Measurements from ENCODE around the gene ULK4.
"Not testable (repeated sequence)": the region's sequence is repeated elsewhere in the genome, so short reads cannot be mapped to it uniquely, and the experiment has no call there.

ULK4 gene

DNA sequence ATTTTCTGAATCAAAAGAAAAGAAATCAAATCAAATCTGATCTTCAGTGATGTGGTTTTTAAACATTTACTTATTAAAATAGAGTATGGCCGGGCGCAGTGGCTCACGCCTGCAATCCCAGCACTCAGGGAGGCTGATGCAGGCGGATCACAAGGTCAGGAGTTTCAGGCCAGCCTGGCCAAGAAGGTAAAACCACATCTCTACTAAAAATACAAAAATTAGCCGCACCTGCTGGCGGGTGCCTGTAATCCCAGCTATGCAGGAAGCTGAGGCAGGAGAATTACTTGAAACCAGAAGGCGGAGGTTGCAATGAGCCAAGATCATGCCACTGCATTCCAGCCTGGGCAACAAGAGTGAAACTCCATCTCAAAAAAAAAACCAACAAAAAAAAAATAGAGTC is 169.1 kb downstream of the ULK4 start:
- H3K79me2 ChIP-seq (ENCODE audit: insufficient read depth, low read length): no peaks in the 10 kb centered on the region
- no peaks in the 10 kb centered on the region for H3K36me3 ChIP-seq (ENCODE audit: low read length)
- H4K20me1 ChIP-seq (ENCODE audit: low read depth, low read length): no peaks in the 10 kb centered on the region
- H3K27ac ChIP-seq (ENCODE audit: low read depth, low read length): no peak overlapping the region
- H2AFZ ChIP-seq (ENCODE audit: low read depth, low read length, severe bottlenecking): no peak overlapping the region
- no peaks in the 10 kb centered on the region for H3K27me3 ChIP-seq (ENCODE audit: low read length)
- no peaks in the 10 kb centered on the region for H3F3A ChIP-seq (ENCODE audit: insufficient read depth)
- no peak for TF ChIP-seq EZH2phosphoT487 (conservative IDR thresholded peaks at IDR 0.05; ENCODE audit: low read length)
- TF ChIP-seq, protein P1, sequence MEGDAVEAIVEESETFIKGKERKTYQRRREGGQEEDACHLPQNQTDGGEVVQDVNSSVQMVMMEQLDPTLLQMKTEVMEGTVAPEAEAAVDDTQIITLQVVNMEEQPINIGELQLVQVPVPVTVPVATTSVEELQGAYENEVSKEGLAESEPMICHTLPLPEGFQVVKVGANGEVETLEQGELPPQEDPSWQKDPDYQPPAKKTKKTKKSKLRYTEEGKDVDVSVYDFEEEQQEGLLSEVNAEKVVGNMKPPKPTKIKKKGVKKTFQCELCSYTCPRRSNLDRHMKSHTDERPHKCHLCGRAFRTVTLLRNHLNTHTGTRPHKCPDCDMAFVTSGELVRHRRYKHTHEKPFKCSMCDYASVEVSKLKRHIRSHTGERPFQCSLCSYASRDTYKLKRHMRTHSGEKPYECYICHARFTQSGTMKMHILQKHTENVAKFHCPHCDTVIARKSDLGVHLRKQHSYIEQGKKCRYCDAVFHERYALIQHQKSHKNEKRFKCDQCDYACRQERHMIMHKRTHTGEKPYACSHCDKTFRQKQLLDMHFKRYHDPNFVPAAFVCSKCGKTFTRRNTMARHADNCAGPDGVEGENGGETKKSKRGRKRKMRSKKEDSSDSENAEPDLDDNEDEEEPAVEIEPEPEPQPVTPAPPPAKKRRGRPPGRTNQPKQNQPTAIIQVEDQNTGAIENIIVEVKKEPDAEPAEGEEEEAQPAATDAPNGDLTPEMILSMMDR (IDR thresholded peaks at IDR 0.05; ENCODE audit: insufficient read depth, low read length, poor library complexity, severe bottlenecking): no peak
- H3K4me2 ChIP-seq (ENCODE audit: low read depth, low read length, poor library complexity, severe bottlenecking): no peak overlapping the region
- no peaks in the 10 kb centered on the region for H3K9me2 ChIP-seq (replicated peaks; ENCODE audit: insufficient read depth, low read length)
- H3K9ac ChIP-seq (ENCODE audit: low read length): no peak overlapping the region
- H3K9me3 ChIP-seq (ENCODE audit: insufficient read depth, low read length): no peaks in the 10 kb centered on the region
- no peak overlapping the region for H3K4me3 ChIP-seq (ENCODE audit: insufficient read depth, low read length, poor library complexity, severe bottlenecking)

DNA sequence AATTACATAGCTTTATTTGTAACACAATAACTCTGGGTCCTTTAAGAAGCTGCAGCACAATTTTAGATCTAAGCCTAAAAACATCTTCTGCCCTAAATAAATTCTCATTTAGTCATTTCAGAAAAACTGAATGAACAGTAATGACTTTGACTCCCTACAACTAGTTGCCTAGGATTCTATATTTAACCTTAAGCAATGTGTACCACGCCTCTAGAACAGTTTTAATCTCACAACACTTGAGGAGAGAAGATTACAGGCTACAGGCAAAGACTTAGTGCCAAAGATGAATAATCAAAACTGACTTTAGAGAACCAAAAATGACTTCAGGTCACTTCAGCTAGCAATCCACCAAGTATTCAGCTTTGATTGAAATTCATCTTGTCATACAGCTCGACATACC is 192.8 kb downstream of the ULK4 start:
- H3K79me2 ChIP-seq (ENCODE audit: insufficient read depth, low read length): no peaks in the 10 kb centered on the region
- H3F3A ChIP-seq (ENCODE audit: insufficient read depth): no peaks in the 10 kb centered on the region

DNA sequence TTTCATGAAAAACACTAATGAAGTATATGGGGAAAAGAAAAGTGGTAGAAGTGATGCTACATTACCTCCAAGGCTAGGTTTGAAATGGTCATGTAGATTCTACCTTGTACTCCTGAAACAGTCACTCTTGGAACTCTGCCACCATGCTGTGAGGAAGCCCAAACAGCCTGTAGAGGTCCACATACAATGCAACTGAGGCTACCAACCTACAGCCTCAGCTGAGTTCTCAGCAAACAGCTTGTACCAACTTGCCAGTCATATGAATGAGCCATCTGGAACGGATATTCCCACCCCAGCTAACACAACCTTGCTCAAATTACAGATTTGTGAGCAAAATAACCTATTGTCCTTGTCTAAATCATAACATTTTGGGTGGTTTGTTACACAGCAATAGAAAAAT is 193.5 kb downstream of the ULK4 start:
- H4K20me1 ChIP-seq (ENCODE audit: low read depth, low read length): no peaks in the 10 kb centered on the region

More for the DNA sequence above, 192.8 kb downstream of the ULK4 start:
- H3K27ac ChIP-seq (ENCODE audit: low read depth, low read length): no peak overlapping the region
- no peak overlapping the region for H2AFZ ChIP-seq (ENCODE audit: low read depth, low read length, severe bottlenecking)
- H3K27me3 ChIP-seq (ENCODE audit: low read length): no peaks in the 10 kb centered on the region
- H3K4me3 ChIP-seq (ENCODE audit: insufficient read depth, low read length, poor library complexity, severe bottlenecking): no peak overlapping the region
- no peaks in the 10 kb centered on the region for H3K36me3 ChIP-seq (ENCODE audit: low read length)
- no peak overlapping the region for H3K4me2 ChIP-seq (ENCODE audit: low read depth, low read length, poor library complexity, severe bottlenecking)
- TF ChIP-seq, protein P1 (IDR thresholded peaks at IDR 0.05; ENCODE audit: insufficient read depth, low read length, poor library complexity, severe bottlenecking): no peak
- TF ChIP-seq EZH2phosphoT487 (conservative IDR thresholded peaks at IDR 0.05; ENCODE audit: low read length): no peak
- H3K9me2 ChIP-seq (replicated peaks; ENCODE audit: insufficient read depth, low read length): no peaks in the 10 kb centered on the region
- no peaks in the 10 kb centered on the region for H3K9me3 ChIP-seq (ENCODE audit: insufficient read depth, low read length)
- no peaks in the 10 kb centered on the region for H4K20me1 ChIP-seq (ENCODE audit: low read depth, low read length)
- H3K9ac ChIP-seq (ENCODE audit: low read length): no peak overlapping the region

DNA sequence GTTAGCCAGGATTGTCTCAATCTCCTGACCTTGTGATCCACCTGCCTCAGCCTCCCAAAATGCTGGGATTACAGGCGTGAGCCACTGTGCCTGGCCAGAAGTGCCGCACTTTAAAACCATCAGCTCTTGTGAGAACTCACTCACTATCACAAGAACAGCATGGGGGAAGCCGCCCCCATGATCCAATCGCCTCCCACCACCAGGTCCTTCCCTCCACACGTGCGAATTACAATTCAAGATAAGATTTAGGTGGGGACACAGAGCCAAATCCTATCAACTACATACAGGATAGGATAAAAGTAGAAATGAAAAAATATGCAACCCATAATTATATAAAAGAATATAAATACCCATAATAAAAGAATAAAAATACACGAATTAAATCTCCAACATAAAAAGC is 199.0 kb downstream of the ULK4 start:
- H3F3A ChIP-seq (ENCODE audit: insufficient read depth); H3K27ac ChIP-seq (ENCODE audit: low read depth, low read length); H2AFZ ChIP-seq (ENCODE audit: low read depth, low read length, severe bottlenecking); H4K20me1 ChIP-seq (ENCODE audit: low read depth, low read length); H3K9me3 ChIP-seq (ENCODE audit: insufficient read depth, low read length); H3K36me3 ChIP-seq (ENCODE audit: low read length); H3K27me3 ChIP-seq (ENCODE audit: low read length); H3K9ac ChIP-seq (ENCODE audit: low read length); H3K79me2 ChIP-seq (ENCODE audit: insufficient read depth, low read length); H3K4me2 ChIP-seq (ENCODE audit: low read depth, low read length, poor library complexity, severe bottlenecking); H3K9me2 ChIP-seq (replicated peaks; ENCODE audit: insufficient read depth, low read length); H3K4me3 ChIP-seq (ENCODE audit: insufficient read depth, low read length, poor library complexity, severe bottlenecking): not testable (repeated sequence)

More for the DNA sequence above, 193.5 kb downstream of the ULK4 start:
- no peak overlapping the region for H2AFZ ChIP-seq (ENCODE audit: low read depth, low read length, severe bottlenecking)
- H3K79me2 ChIP-seq (ENCODE audit: insufficient read depth, low read length): no peaks in the 10 kb centered on the region
- H3K27ac ChIP-seq (ENCODE audit: low read depth, low read length): no peak overlapping the region
- no peaks in the 10 kb centered on the region for H3F3A ChIP-seq (ENCODE audit: insufficient read depth)
- no peaks in the 10 kb centered on the region for H3K9me2 ChIP-seq (replicated peaks; ENCODE audit: insufficient read depth, low read length)
- H3K4me3 ChIP-seq (ENCODE audit: insufficient read depth, low read length, poor library complexity, severe bottlenecking): no peak overlapping the region
- H3K9me3 ChIP-seq (ENCODE audit: insufficient read depth, low read length): no peaks in the 10 kb centered on the region
- no peak overlapping the region for H3K9ac ChIP-seq (ENCODE audit: low read length)
- no peaks in the 10 kb centered on the region for H3K36me3 ChIP-seq (ENCODE audit: low read length)
- H3K4me2 ChIP-seq (ENCODE audit: low read depth, low read length, poor library complexity, severe bottlenecking): no peak overlapping the region
- TF ChIP-seq, protein P1 (IDR thresholded peaks at IDR 0.05; ENCODE audit: insufficient read depth, low read length, poor library complexity, severe bottlenecking): no peak
- TF ChIP-seq EZH2phosphoT487 (conservative IDR thresholded peaks at IDR 0.05; ENCODE audit: low read length): no peak
- H3K27me3 ChIP-seq (ENCODE audit: low read length): no peaks in the 10 kb centered on the region

Data from SU-DHL-6 (cell line).